GF-D8 (cell line): ENCODE measurements around the gene ME3.
"Not testable (repeated sequence)": the region's sequence is repeated elsewhere in the genome, so short reads cannot be mapped to it uniquely, and the experiment has no call there.

Source experiments
- DNase-seq: peaks from one replicate; lab custom pipeline; 2025; lab: John Stamatoyannopoulos, UW

ME3 gene

GRCh38 chr11:86558841-86559240 is 113.6 kb downstream of the ME3 start:
- no peak for DNase-seq

- no peak for DNase-seq
Measured at GRCh38 chr11:86558207-86558606, 114.2 kb downstream of the ME3 start.

- DNase-seq = no peak
Measured at GRCh38 chr11:86555866-86556265, 116.5 kb downstream of the ME3 start.

GRCh38 chr11:86555401-86555800 is 117.0 kb downstream of the ME3 start:
- no peak for DNase-seq

GRCh38 chr11:86553265-86553664 is 119.2 kb downstream of the ME3 start:
- DNase-seq = no peak

GRCh38 chr11:86551288-86552092 is 120.9 kb downstream of the ME3 start:
- no peak for DNase-seq

GRCh38 chr11:86550757-86551156 is 121.7 kb downstream of the ME3 start:
- DNase-seq = no peak

GRCh38 chr11:86548271-86548917 is 124.0 kb downstream of the ME3 start:
- no peak for DNase-seq

GRCh38 chr11:86547727-86548126 is 124.7 kb downstream of the ME3 start:
- no peak for DNase-seq

- DNase-seq = not testable (repeated sequence)
Measured at GRCh38 chr11:86541299-86541698, 131.1 kb downstream of the ME3 start.

- DNase-seq = no peak
Measured at GRCh38 chr11:86538223-86538548, 134.2 kb downstream of the ME3 start.

- no peak for DNase-seq
Measured at GRCh38 chr11:86537541-86538222, 134.7 kb downstream of the ME3 start.

- no peak for DNase-seq
Measured at GRCh38 chr11:86535773-86536172, 136.6 kb downstream of the ME3 start.

- no peak for DNase-seq
Measured at GRCh38 chr11:86524620-86525352, 147.6 kb downstream of the ME3 start.

- DNase-seq = no peak
Measured at GRCh38 chr11:86523738-86524619, 148.4 kb downstream of the ME3 start.

- not testable (repeated sequence) for DNase-seq
Measured at GRCh38 chr11:86522512-86522911, 149.9 kb downstream of the ME3 start.

- DNase-seq = no peak
Measured at GRCh38 chr11:86519064-86519911, 153.1 kb downstream of the ME3 start.

GRCh38 chr11:86518211-86518610 is 154.2 kb downstream of the ME3 start:
- DNase-seq = no peak

GRCh38 chr11:86517557-86517956 is 154.9 kb downstream of the ME3 start:
- no peak for DNase-seq

GRCh38 chr11:86515297-86516094 is 156.9 kb downstream of the ME3 start:
- no peak for DNase-seq
